WTC11 (cell line): ENCODE measurements around the gene ASB4. TPM values are rescaled to one million over a fixed set of nuclear protein-coding genes. Genes with fewer than 3 reads are reported as not detected.

ENCODE experiments used
- ATAC-seq: fragments of 200-7000 bp; cut with Tn5 transposase; 2 replicates; pipeline ENCODE4 v1.10.0; 2021; ENCODE audit warnings: mild to moderate bottlenecking, moderate library complexity
- CTCF ChIA-PET: fragments of 300-600 bp; sonication (Branson Sonifier 250); formaldehyde crosslinking; loops from one replicate; lab custom pipeline; 2021; ENCODE audit warnings: antibody characterized with exemption; lab: Charles Lee
- POLR2A ChIA-PET: fragments of 350-600 bp; sonication (Branson Sonifier 250); formaldehyde crosslinking; loops from one replicate; lab custom pipeline; 2021; ENCODE audit warnings: antibody characterized with exemption; lab: Charles Lee
- DNase-seq: peaks from one replicate; pipeline ENCODE4 v3.0.0; 2021; ENCODE audit warnings: low spot score
- H3K27ac Mint-ChIP-seq: 2 replicates; pipeline ENCODE4 v1.8.0; 2021; ENCODE audit warnings: mixed read lengths
- H3K27me3 Mint-ChIP-seq: 2 replicates; pipeline ENCODE4 v1.8.0; 2021; ENCODE audit warnings: low read depth, mild to moderate bottlenecking, moderate library complexity, mixed read lengths
- H3K36me3 Mint-ChIP-seq: 2 replicates; pipeline ENCODE4 v1.8.0; 2021; ENCODE audit warnings: mixed read lengths
- H3K4me1 Mint-ChIP-seq: 2 replicates; pipeline ENCODE4 v1.8.0; 2022; ENCODE audit warnings: mixed read lengths
- H3K4me3 Mint-ChIP-seq: 2 replicates; pipeline ENCODE4 v1.8.0; 2021; ENCODE audit warnings: mild to moderate bottlenecking, moderate library complexity, mixed read lengths
- H3K9me3 Mint-ChIP-seq: 2 replicates; pipeline ENCODE4 v1.8.0; 2021; ENCODE audit warnings: mixed read lengths
- ATF1 ChIP-seq: sonication (generic); formaldehyde crosslinking; IDR thresholded peaks from 2 replicates; pipeline ENCODE4 v1.8.1; 2023; ENCODE audit warnings: mild to moderate bottlenecking, moderate library complexity, missing genetic modification reagents
- ATF6 ChIP-seq: sonication (generic); formaldehyde crosslinking; IDR thresholded peaks from 2 replicates; pipeline ENCODE4 v1.8.1; 2023; ENCODE audit warnings: mild to moderate bottlenecking, missing genetic modification reagents
- CREM ChIP-seq: sonication (generic); formaldehyde crosslinking; IDR thresholded peaks from 2 replicates; pipeline ENCODE4 v1.8.1; 2022; ENCODE audit warnings: mild to moderate bottlenecking, missing genetic modification reagents, moderate library complexity
- E2F1 ChIP-seq: sonication (generic); formaldehyde crosslinking; IDR thresholded peaks from 2 replicates; pipeline ENCODE4 v1.8.0; 2022; ENCODE audit warnings: mild to moderate bottlenecking, missing genetic modification reagents
- EMX1 ChIP-seq: fragments of 250-450 bp; sonication (Bioruptor Pico); IDR thresholded peaks from 2 replicates; pipeline ENCODE4 v1.8.0; 2021; ENCODE audit warnings: mild to moderate bottlenecking
- FOXP4 ChIP-seq: sonication (generic); formaldehyde crosslinking; IDR thresholded peaks from 2 replicates; pipeline ENCODE4 v1.8.0; 2022; ENCODE audit warnings: mild to moderate bottlenecking, missing genetic modification reagents
- GABPB1 ChIP-seq: sonication (generic); formaldehyde crosslinking; IDR thresholded peaks from 2 replicates; pipeline ENCODE4 v1.8.1; 2023; ENCODE audit warnings: mild to moderate bottlenecking, missing genetic modification reagents
- JUN ChIP-seq: sonication (generic); formaldehyde crosslinking; IDR thresholded peaks from 2 replicates; pipeline ENCODE4 v1.8.0; 2023; ENCODE audit warnings: mild to moderate bottlenecking, missing genetic modification reagents
- SMAD4 ChIP-seq: sonication (generic); formaldehyde crosslinking; IDR thresholded peaks from 2 replicates; pipeline ENCODE4 v1.8.0; 2022; ENCODE audit warnings: mild to moderate bottlenecking, missing genetic modification reagents
- ZNF317 ChIP-seq: sonication (generic); formaldehyde crosslinking; IDR thresholded peaks from 2 replicates; pipeline ENCODE4 v1.8.1; 2023; ENCODE audit warnings: low read depth, mild to moderate bottlenecking, moderate library complexity, missing genetic modification reagents, borderline replicate concordance
- total RNA-seq: library from RNA; stranded (reverse); gene quantifications from 3 replicates; pipeline ENCODE4 v1.2.3, GENCODE V29; 2021
- TF ChIP-seq, protein P1 (sequence below): sonication (generic); formaldehyde crosslinking; IDR thresholded peaks from 2 replicates; pipeline ENCODE4 v1.8.0; 2022; ENCODE audit warnings: missing genetic modification reagents
- TF ChIP-seq, protein P2 (sequence below): fragments of 250-450 bp; sonication (Bioruptor Pico); IDR thresholded peaks from 2 replicates; pipeline ENCODE4 v2.1.2; 2022; ENCODE audit warnings: mild to moderate bottlenecking, moderate library complexity
- TF ChIP-seq, protein P3 (sequence below): sonication (generic); formaldehyde crosslinking; IDR thresholded peaks from 2 replicates; pipeline ENCODE4 v1.8.1; 2022; ENCODE audit warnings: low read depth, mild to moderate bottlenecking, moderate library complexity, missing genetic modification reagents, borderline replicate concordance

Gene ASB4
- total RNA-seq, 1 experiment from 2014 or later = not detected

- TF ChIP-seq ATF6 (CRISPR knock-in tag) = no peak
- no peak for TF ChIP-seq SMAD4 (CRISPR knock-in tag)
- TF ChIP-seq EMX1 (CRISPR knock-in tag) = no peak
Observed at GRCh38 chr7:95436407-95436806, 49.3 kb upstream of the ASB4 start (continued).

DNA sequence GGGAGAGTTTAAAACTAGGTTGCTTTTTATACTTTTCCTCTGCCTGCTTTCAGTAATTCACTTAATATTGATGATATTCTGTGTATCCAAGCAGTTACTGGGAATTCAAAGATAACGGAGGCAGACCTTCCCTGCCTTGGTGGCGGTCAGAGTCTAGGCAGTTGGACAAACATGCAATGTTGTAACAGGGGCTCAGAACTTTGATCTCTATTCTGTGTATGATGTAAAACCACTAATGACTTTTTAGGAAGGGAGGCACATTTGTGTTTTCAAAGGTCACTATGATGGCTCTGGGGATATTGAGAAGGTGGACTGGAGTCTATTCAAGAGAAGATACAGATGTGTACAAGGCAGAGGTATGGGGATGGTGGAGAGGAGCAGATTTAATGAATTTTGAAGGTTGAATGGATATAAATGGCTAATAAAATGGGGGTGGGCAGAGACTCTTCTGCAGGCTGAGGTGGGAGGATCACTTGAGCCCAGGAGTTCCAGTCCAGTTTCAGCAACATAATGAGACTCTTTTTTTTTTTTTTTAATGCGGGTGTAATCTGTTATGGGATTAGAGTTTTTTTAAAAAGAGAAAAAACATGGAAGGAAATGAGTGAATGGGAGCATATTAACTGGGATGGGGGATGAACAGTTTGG, 45.2 kb upstream of the ASB4 start:
- POLR2A ChIA-PET = no interaction called here

GRCh38 chr7:95441042-95441823, 44.5 kb upstream of the ASB4 start:
- Mint-ChIP-seq H3K27me3 (no peaks in the 10 kb centered on the region), H3K4me3 (no peak overlapping the region), H3K27ac (no peak overlapping the region), H3K36me3 (no peaks in the 10 kb centered on the region), H3K4me1 (no peaks in the 10 kb centered on the region), H3K9me3 (no peaks in the 10 kb centered on the region)
- TF ChIP-seq JUN (CRISPR knock-in tag) (no peak), GABPB1 (CRISPR knock-in tag) (peak; percentile 44; the same call in 1 of the 2 replicates)
- ChIA-PET POLR2A (no interaction called here), CTCF (interaction anchor here (1.3 kb wide), 1 partner anchor 45 kb away, joined by 5 read pairs; the partner anchor contains the start of gene PON3)
- DNase-seq (no peak), ATAC-seq (no peak)

More for the DNA sequence above, 45.2 kb upstream of the ASB4 start:
- Mint-ChIP-seq H3K4me1 (no peaks in the 10 kb centered on the region), H3K27ac (no peak overlapping the region), H3K36me3 (no peaks in the 10 kb centered on the region), H3K9me3 (no peaks in the 10 kb centered on the region), H3K27me3 (no peaks in the 10 kb centered on the region), H3K4me3 (no peak overlapping the region)
- ATAC-seq (no peak), DNase-seq (no peak)
- peak; percentile 94 for TF ChIP-seq GABPB1 (CRISPR knock-in tag)
- TF ChIP-seq ATF1 (CRISPR knock-in tag) = no peak
- CTCF ChIA-PET = interaction anchor here (1.3 kb wide), 1 partner anchor 44 kb away, joined by 5 read pairs; the partner anchor contains the start of gene PON3

DNA sequence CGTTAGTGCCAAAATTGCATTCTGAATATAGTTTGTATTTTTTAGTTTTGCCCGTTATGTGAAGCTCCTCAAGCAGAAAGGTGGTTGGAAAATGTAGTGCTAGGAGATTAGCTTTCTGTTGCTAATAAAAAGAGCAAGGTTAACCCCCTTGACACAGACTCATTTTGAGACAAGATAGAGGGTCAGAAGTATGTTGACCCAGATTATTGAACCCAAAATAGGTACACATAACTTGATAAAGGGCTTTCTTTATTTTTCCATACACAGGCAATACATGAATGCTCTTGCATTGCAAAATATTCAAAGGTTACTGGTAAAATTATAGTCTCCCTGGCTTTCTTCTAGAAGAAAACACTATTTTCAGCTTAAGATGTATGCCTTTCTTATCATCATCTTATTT, 40.9 kb upstream of the ASB4 start:
- no peak overlapping the region for H3K4me3 Mint-ChIP-seq
- no peaks in the 10 kb centered on the region for H3K27me3 Mint-ChIP-seq
- no peaks in the 10 kb centered on the region for H3K9me3 Mint-ChIP-seq
- DNase-seq (no peak), ATAC-seq (no peak)
- POLR2A ChIA-PET = no interaction called here
- no peaks in the 10 kb centered on the region for H3K4me1 Mint-ChIP-seq
- no peaks in the 10 kb centered on the region for H3K36me3 Mint-ChIP-seq
- CTCF ChIA-PET = no interaction called here
- H3K27ac Mint-ChIP-seq = no peak overlapping the region
- TF ChIP-seq FOXP4 = no peak
- TF ChIP-seq, protein P1, sequence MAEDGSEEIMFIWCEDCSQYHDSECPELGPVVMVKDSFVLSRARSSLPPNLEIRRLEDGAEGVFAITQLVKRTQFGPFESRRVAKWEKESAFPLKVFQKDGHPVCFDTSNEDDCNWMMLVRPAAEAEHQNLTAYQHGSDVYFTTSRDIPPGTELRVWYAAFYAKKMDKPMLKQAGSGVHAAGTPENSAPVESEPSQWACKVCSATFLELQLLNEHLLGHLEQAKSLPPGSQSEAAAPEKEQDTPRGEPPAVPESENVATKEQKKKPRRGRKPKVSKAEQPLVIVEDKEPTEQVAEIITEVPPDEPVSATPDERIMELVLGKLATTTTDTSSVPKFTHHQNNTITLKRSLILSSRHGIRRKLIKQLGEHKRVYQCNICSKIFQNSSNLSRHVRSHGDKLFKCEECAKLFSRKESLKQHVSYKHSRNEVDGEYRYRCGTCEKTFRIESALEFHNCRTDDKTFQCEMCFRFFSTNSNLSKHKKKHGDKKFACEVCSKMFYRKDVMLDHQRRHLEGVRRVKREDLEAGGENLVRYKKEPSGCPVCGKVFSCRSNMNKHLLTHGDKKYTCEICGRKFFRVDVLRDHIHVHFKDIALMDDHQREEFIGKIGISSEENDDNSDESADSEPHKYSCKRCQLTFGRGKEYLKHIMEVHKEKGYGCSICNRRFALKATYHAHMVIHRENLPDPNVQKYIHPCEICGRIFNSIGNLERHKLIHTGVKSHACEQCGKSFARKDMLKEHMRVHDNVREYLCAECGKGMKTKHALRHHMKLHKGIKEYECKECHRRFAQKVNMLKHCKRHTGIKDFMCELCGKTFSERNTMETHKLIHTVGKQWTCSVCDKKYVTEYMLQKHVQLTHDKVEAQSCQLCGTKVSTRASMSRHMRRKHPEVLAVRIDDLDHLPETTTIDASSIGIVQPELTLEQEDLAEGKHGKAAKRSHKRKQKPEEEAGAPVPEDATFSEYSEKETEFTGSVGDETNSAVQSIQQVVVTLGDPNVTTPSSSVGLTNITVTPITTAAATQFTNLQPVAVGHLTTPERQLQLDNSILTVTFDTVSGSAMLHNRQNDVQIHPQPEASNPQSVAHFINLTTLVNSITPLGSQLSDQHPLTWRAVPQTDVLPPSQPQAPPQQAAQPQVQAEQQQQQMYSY (CRISPR knock-in tag) = no peak
- TF ChIP-seq, protein P2, sequence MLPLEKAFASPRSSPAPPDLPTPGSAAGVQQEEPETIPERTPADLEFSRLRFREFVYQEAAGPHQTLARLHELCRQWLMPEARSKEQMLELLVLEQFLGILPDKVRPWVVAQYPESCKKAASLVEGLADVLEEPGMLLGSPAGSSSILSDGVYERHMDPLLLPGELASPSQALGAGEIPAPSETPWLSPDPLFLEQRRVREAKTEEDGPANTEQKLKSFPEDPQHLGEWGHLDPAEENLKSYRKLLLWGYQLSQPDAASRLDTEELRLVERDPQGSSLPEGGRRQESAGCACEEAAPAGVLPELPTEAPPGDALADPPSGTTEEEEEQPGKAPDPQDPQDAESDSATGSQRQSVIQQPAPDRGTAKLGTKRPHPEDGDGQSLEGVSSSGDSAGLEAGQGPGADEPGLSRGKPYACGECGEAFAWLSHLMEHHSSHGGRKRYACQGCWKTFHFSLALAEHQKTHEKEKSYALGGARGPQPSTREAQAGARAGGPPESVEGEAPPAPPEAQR (CRISPR knock-in tag) = no peak
- no peak for TF ChIP-seq E2F1 (CRISPR knock-in tag)
- TF ChIP-seq ZNF317 (CRISPR knock-in tag) = no peak
- no peak for TF ChIP-seq CREM (CRISPR knock-in tag)
- no peak for TF ChIP-seq GABPB1 (CRISPR knock-in tag)
- TF ChIP-seq, protein P3, sequence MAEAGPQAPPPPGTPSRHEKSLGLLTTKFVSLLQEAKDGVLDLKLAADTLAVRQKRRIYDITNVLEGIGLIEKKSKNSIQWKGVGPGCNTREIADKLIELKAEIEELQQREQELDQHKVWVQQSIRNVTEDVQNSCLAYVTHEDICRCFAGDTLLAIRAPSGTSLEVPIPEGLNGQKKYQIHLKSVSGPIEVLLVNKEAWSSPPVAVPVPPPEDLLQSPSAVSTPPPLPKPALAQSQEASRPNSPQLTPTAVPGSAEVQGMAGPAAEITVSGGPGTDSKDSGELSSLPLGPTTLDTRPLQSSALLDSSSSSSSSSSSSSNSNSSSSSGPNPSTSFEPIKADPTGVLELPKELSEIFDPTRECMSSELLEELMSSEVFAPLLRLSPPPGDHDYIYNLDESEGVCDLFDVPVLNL (CRISPR knock-in tag) = no peak
